GM12878 (cell line): ENCODE measurements around the gene SLC36A3. TPM values are rescaled to one million over a fixed set of nuclear protein-coding genes. Genes with fewer than 3 reads are reported as not detected.

Experiments
- ATAC-seq: fragments of 200-7000 bp; cut with Tn5 transposase; 3 replicates; pipeline ENCODE4 v1.9.1; 2020; ENCODE audit warnings: mild to moderate bottlenecking, moderate library complexity
- BruUV-seq: library from RNA; stranded (reverse); fragments of 400-500 nt; replicated peaks from 2 replicates; lab custom pipeline; 2021; lab: Mats Ljungman, UMichigan
- CTCF ChIA-PET: fragments of 300-600 bp; sonication (Branson Sonifier 250); formaldehyde crosslinking; extraction: SDS; loops from one replicate; lab custom pipeline; 2021; ENCODE audit warnings: inconsistent platforms; lab: Yijun Ruan, JAX
- POLR2A ChIA-PET: fragments of 350-600 bp; formaldehyde crosslinking; extraction: SDS; loops from one replicate; lab custom pipeline; 2021; ENCODE audit warnings: inconsistent platforms; lab: Charles Lee
- RAD21 ChIA-PET: fragments of 300-600 bp; sonication (Branson Sonifier 250); formaldehyde crosslinking; loops from one replicate; lab custom pipeline; 2023; ENCODE audit warnings: antibody characterized with exemption; ENCODE audit not compliant: unreplicated experiment; lab: Charles Lee
- SMC1A ChIA-PET: fragments of 300-600 bp; sonication (Branson Sonifier 250); formaldehyde crosslinking; loops from one replicate; lab custom pipeline; 2023; ENCODE audit not compliant: unreplicated experiment, uncharacterized antibody; lab: Charles Lee
- DNase-seq: peaks from one replicate; pipeline ENCODE4 v3.0.0-alpha.2; 2011; ENCODE audit warnings: low read depth, low spot score
- FAIRE-seq: peaks from 3 replicates; lab custom pipeline; 2011; peaks lifted over from hg19 to GRCh38; lab: Jason Lieb, UNC
- H2AFZ ChIP-seq: 2 replicates; pipeline ENCODE4 v1.6.0; 2011; ENCODE audit warnings: low read depth, low read length, control low read depth; ENCODE audit not compliant: control insufficient read depth
- H3K27ac ChIP-seq: 2 replicates; pipeline ENCODE4 v1.5.1; 2011; ENCODE audit warnings: control low read depth; ENCODE audit not compliant: control insufficient read depth, insufficient read depth
- H3K27me3 ChIP-seq, 2 experiments: replicated peaks in 1 of 2; 2 replicates each; pipeline versions ENCODE4 v1.6.0 to v1.6.1; 2011; ENCODE audit warnings: low read length in 1 of 2; ENCODE audit not compliant: control insufficient read depth in 2 of 2, insufficient read depth in 2 of 2
- H3K36me3 ChIP-seq, 2 experiments: 2 replicates each; pipeline ENCODE4 v1.5.1; 2011; ENCODE audit warnings: low read length in 1 of 2; ENCODE audit not compliant: control insufficient read depth in 2 of 2, insufficient read depth in 2 of 2
- H3K4me1 ChIP-seq: 2 replicates; pipeline ENCODE4 v1.6.1; 2011; ENCODE audit warnings: mild to moderate bottlenecking, low read length, moderate library complexity, mixed read lengths; ENCODE audit not compliant: control insufficient read depth, insufficient read depth
- H3K4me2 ChIP-seq: 2 replicates; pipeline ENCODE4 v1.6.0; 2011; ENCODE audit warnings: control low read depth; ENCODE audit not compliant: control insufficient read depth, insufficient read depth
- H3K4me3 ChIP-seq: fragments of 200-600 bp; sonication (generic); 2 replicates; pipeline ENCODE4 v1.5.1; 2016
- H3K79me2 ChIP-seq: 2 replicates; pipeline ENCODE4 v1.6.0; 2011; ENCODE audit warnings: low read length; ENCODE audit not compliant: control insufficient read depth, insufficient read depth
- H3K9ac ChIP-seq: 2 replicates; pipeline ENCODE4 v1.8.0; 2011; ENCODE audit warnings: low read length, control low read depth, mixed read lengths; ENCODE audit not compliant: control insufficient read depth, insufficient read depth
- H3K9me3 ChIP-seq: replicated peaks from 3 replicates; pipeline ENCODE4 v1.5.1; 2011; ENCODE audit warnings: mild to moderate bottlenecking, low read length; ENCODE audit not compliant: control insufficient read depth, insufficient read depth
- H4K20me1 ChIP-seq: 2 replicates; pipeline ENCODE4 v1.6.0; 2011; ENCODE audit not compliant: control insufficient read depth, insufficient read depth
- DPF2 ChIP-seq: fragments of 450-650 bp; IDR thresholded peaks from 2 replicates; pipeline ENCODE4 v1.6.1; 2017; ENCODE audit warnings: mild to moderate bottlenecking
- EZH2 ChIP-seq: IDR thresholded peaks from 2 replicates; pipeline ENCODE4 v1.6.1; 2012; ENCODE audit warnings: low read depth, mild to moderate bottlenecking, control low read depth, inconsistent platforms, low read length, borderline replicate concordance; ENCODE audit not compliant: control insufficient read depth
- RAD51 ChIP-seq: fragments of 450-650 bp; IDR thresholded peaks from 2 replicates; pipeline ENCODE4 v1.6.1; 2016; ENCODE audit warnings: moderate library complexity, mild to moderate bottlenecking, inconsistent platforms
- SMARCA5 ChIP-seq: fragments of 450-650 bp; IDR thresholded peaks from 2 replicates; pipeline ENCODE4 v1.6.1; 2017; ENCODE audit warnings: mild to moderate bottlenecking
- STAT1 ChIP-seq: fragments of 450-650 bp; conservative IDR thresholded peaks from 2 replicates; pipeline ENCODE4 v1.6.1; 2014; ENCODE audit warnings: antibody characterized with exemption, mild to moderate bottlenecking
- WGBS: methylation state at CpG from one replicate; pipeline ENCODE4 v1.1.6; 2016; ENCODE audit warnings: low lambda C conversion rate; ENCODE audit not compliant: insufficient replicate concordance, insufficient coverage; ENCODE audit errors: missing lambda C conversion rate; 5-methylcytosine and 5-hydroxymethylcytosine counted together
- in situ Hi-C: fragments of 300-500 bp; cut with MboI; formaldehyde crosslinking; loops from 9 replicates; pipeline ENCODE4 v1.14.3; 2018; ENCODE audit warnings: mixed read lengths
- intact Hi-C: fragments of 100-400 bp; cut with micrococcal nuclease; formaldehyde crosslinking; loops from one replicate; pipeline ENCODE4 v1.14.2; 2022; ENCODE audit not compliant: unreplicated experiment
- polyA plus RNA-seq, 11 experiments: library from polyadenylated mRNA; depleted of rRNA in 4 of 11; unstranded in 6 of 11; stranded (reverse) in 5 of 11; fragments of >200 nt; fragmentation: Nextera tagmentation in 4 of 11; fragmentation: Illumina TruSeq in 1 of 11; extraction: Ambion mirVana in 4 of 11; extraction: Trizol in 1 of 11; gene quantifications; 1 replicate in 1 of 11; 2 replicates in 10 of 11; pipeline versions ENCODE4 v1.2.1 to v1.2.3, GENCODE V29; 2011 to 2016; ENCODE audit warnings: inconsistent platforms in 2 of 11, missing spikeins in 2 of 11, low read depth in 1 of 11
- total RNA-seq, 4 experiments: library from RNA; depleted of rRNA in 3 of 4; stranded (reverse); fragments of >200 nt in 3 of 4; fragmentation: Illumina TruSeq in 1 of 4; extraction: Trizol in 1 of 4; gene quantifications; 2 replicates each; pipeline versions ENCODE4 v1.2.1 to v1.2.3, GENCODE V29; 2013 to 2021
- TF ChIP-seq, protein P1 (sequence below): fragments of 450-650 bp; formaldehyde crosslinking; IDR thresholded peaks from 2 replicates; pipeline ENCODE4 v1.5.0; 2022; ENCODE audit warnings: mild to moderate bottlenecking, missing genetic modification characterization

The SLC36A3 gene
- total and polyA plus RNA-seq, 10 of the 15 experiments (the other 5 are each of a cell fraction or from before 2014, with no cell fraction given) = 0.03 TPM; not detected in 9

DNA sequence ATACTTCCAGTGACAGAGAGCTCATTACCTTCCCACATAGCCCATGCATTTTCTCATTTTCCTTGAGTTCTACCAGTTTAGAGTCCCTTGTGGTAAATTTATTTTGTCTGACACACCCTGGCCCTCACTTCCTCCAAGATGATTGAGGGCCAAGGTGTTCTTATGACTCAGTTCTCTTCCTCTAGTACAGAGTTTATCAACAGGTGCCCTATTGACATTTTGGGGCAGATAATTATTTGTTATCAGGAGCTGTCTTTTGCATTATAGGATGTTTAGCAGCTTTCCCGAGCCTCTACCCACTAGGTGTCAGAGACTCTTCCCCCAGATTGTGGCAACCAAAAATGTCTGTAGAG is 7.1 kb downstream of the SLC36A3 start:
- no peak for FAIRE-seq
- H3K36me3 ChIP-seq = no peaks in the 10 kb centered on the region
- H3K27me3 ChIP-seq = no peaks in the 10 kb centered on the region; a peak in 1 of 4 replicates
- SMC1A ChIA-PET = interaction anchor here (1.0 to 7.0 kb wide), 12 partner anchors 15 to 170 kb away, joined by 3 to 49 read pairs (median 4); partner anchors contain the start of genes CCDC69 and GM2A
- no peak overlapping the region for H3K4me3 ChIP-seq
- TF ChIP-seq, protein P1, sequence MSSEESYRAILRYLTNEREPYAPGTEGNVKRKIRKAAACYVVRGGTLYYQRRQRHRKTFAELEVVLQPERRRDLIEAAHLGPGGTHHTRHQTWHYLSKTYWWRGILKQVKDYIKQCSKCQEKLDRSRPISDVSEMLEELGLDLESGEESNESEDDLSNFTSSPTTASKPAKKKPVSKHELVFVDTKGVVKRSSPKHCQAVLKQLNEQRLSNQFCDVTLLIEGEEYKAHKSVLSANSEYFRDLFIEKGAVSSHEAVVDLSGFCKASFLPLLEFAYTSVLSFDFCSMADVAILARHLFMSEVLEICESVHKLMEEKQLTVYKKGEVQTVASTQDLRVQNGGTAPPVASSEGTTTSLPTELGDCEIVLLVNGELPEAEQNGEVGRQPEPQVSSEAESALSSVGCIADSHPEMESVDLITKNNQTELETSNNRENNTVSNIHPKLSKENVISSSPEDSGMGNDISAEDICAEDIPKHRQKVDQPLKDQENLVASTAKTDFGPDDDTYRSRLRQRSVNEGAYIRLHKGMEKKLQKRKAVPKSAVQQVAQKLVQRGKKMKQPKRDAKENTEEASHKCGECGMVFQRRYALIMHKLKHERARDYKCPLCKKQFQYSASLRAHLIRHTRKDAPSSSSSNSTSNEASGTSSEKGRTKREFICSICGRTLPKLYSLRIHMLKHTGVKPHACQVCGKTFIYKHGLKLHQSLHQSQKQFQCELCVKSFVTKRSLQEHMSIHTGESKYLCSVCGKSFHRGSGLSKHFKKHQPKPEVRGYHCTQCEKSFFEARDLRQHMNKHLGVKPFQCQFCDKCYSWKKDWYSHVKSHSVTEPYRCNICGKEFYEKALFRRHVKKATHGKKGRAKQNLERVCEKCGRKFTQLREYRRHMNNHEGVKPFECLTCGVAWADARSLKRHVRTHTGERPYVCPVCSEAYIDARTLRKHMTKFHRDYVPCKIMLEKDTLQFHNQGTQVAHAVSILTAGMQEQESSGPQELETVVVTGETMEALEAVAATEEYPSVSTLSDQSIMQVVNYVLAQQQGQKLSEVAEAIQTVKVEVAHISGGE (CRISPR knock-in tag) = no peak
- TF ChIP-seq RAD51 (no peak), EZH2 (no peak), STAT1 (no peak), DPF2 (no peak), SMARCA5 (no peak)
- H3K9ac ChIP-seq = no peak overlapping the region
- H4K20me1 ChIP-seq = no peaks in the 10 kb centered on the region
- H3K27ac ChIP-seq = no peak overlapping the region
- intact Hi-C loops = loop anchor here (5.0 kb wide), 2 partner anchors 74 to 169 kb away; partner anchors contain the start of gene CCDC69
- 9% methylated on average over 1 of the region's 1 CpG for WGBS
- no peaks in the 10 kb centered on the region for H3K9me3 ChIP-seq
- H3K4me1 ChIP-seq = no peaks in the 10 kb centered on the region
- RAD21 ChIA-PET = interaction anchor here (1.1 to 3.3 kb wide), 7 partner anchors 14 to 181 kb away, joined by 3 to 33 read pairs (median 11); partner anchors contain the start of gene GM2A
- no peak overlapping the region for H3K4me2 ChIP-seq
- no TSS peak for BruUV-seq
- POLR2A ChIA-PET = no interaction called here
- no peak overlapping the region for H2AFZ ChIP-seq
- in situ Hi-C loops = no loop called here
- ATAC-seq = no peak
- CTCF ChIA-PET = interaction anchor here (0.8 to 3.3 kb wide), 12 partner anchors 11 to 245 kb away, joined by 3 to 40 read pairs (median 5); no protein-coding TSS in a partner anchor
- DNase-seq = no peak
- no peaks in the 10 kb centered on the region for H3K79me2 ChIP-seq
